ENCODE data around the gene KLF6.

Gene KLF6

DNA sequence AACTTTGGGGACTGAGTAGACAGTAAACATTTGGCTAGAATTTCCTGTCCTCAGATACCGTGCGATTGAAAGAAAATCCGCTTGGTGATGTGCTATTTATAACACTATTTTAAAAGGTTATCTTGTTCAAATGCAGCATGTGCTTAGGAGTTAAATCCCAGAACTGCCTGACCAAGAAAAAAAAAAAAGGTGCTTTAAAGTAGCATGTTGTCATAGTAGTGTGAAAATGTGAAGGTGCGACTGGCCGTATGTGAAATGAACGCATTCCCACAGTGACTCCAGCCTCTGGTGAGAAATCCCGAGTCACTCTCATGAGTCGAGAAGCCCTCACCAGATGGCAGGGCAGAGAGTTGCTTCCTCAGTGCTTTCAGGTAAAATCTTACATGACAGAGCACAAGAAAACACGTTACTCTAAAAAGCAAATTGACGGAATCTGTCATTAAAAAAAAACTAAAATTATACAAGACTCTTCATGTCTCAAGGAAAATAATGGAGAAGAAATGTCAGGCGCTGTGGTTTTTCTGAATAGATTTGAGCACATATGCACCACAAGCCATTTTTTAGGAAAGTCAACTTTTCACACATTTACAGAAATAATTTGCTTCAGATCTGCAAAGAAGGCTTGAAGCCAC is 18.4 kb upstream of the KLF6 start:
- H3K4me3 ChIP-seq (IDR thresholded peaks at IDR 0.05; ENCODE audit: insufficient read depth, low read depth, low read length), result no peak overlapping the region
- no peak overlapping the region for H3K9ac ChIP-seq
- H3K79me2 ChIP-seq (ENCODE audit: insufficient read depth, low read depth), result no peaks in the 10 kb centered on the region
- no peaks in the 10 kb centered on the region for H4K20me1 ChIP-seq (ENCODE audit: insufficient read depth)
- H3K4me1 ChIP-seq (ENCODE audit: low read depth, poor library complexity, severe bottlenecking), result peaks cover 44% of the 10 kb centered on the region
- no peaks in the 10 kb centered on the region for H3K27me3 ChIP-seq (ENCODE audit: insufficient read depth, low read depth)
- TF ChIP-seq, protein P1, sequence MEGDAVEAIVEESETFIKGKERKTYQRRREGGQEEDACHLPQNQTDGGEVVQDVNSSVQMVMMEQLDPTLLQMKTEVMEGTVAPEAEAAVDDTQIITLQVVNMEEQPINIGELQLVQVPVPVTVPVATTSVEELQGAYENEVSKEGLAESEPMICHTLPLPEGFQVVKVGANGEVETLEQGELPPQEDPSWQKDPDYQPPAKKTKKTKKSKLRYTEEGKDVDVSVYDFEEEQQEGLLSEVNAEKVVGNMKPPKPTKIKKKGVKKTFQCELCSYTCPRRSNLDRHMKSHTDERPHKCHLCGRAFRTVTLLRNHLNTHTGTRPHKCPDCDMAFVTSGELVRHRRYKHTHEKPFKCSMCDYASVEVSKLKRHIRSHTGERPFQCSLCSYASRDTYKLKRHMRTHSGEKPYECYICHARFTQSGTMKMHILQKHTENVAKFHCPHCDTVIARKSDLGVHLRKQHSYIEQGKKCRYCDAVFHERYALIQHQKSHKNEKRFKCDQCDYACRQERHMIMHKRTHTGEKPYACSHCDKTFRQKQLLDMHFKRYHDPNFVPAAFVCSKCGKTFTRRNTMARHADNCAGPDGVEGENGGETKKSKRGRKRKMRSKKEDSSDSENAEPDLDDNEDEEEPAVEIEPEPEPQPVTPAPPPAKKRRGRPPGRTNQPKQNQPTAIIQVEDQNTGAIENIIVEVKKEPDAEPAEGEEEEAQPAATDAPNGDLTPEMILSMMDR (conservative IDR thresholded peaks at IDR 0.05; ENCODE audit: low read depth, low read length), result no peak
- H3K4me2 ChIP-seq, result no peak overlapping the region
- no peak overlapping the region for H2AFZ ChIP-seq (ENCODE audit: low read depth)
- no peaks in the 10 kb centered on the region for H3K36me3 ChIP-seq (ENCODE audit: insufficient read depth)
- H3K27ac ChIP-seq, result no peak overlapping the region

DNA sequence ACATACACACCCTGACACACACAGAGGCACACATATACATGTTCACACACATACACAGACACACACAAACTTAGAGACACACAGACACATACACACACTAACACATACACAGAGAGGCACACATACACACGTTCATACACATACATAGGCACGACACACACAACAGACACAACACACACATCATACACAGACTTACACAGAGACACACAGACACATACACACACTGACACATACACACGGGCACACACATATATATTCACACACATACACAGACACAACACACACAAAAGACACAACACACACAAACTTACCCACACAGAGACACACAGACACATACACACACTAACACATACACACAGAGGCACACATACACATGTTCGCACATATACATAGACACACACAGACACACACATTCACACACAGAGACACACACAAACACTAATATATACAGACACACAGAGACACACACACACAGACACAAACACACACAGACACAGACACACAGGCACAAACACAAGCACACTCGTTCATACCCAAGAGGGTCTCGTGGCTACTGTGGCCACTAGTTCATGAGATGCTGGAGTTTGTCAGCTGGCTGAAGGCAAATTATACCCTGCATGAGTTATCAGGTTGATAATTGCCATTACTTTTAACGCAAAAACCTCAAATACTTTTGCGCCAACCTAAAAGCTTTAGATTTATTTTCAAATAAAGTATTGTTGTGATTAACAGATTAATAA is 17.7 kb upstream of the KLF6 start:
- Histone ChIP-seq H2AFZ (ENCODE audit: low read depth) (no peak overlapping the region), H3K79me2 (ENCODE audit: insufficient read depth, low read depth) (no peaks in the 10 kb centered on the region), H3K9ac (no peak overlapping the region), H3K4me1 (ENCODE audit: low read depth, poor library complexity, severe bottlenecking) (peaks cover 37% of the 10 kb centered on the region), H3K4me2 (no peak overlapping the region), H3K36me3 (ENCODE audit: insufficient read depth) (no peaks in the 10 kb centered on the region), H4K20me1 (ENCODE audit: insufficient read depth) (no peaks in the 10 kb centered on the region), H3K27ac (no peak overlapping the region), H3K4me3 (IDR thresholded peaks at IDR 0.05; ENCODE audit: insufficient read depth, low read depth, low read length) (no peak overlapping the region), H3K27me3 (ENCODE audit: insufficient read depth, low read depth) (no peaks in the 10 kb centered on the region)
- TF ChIP-seq, protein P1 (conservative IDR thresholded peaks at IDR 0.05; ENCODE audit: low read depth, low read length), result no peak

DNA sequence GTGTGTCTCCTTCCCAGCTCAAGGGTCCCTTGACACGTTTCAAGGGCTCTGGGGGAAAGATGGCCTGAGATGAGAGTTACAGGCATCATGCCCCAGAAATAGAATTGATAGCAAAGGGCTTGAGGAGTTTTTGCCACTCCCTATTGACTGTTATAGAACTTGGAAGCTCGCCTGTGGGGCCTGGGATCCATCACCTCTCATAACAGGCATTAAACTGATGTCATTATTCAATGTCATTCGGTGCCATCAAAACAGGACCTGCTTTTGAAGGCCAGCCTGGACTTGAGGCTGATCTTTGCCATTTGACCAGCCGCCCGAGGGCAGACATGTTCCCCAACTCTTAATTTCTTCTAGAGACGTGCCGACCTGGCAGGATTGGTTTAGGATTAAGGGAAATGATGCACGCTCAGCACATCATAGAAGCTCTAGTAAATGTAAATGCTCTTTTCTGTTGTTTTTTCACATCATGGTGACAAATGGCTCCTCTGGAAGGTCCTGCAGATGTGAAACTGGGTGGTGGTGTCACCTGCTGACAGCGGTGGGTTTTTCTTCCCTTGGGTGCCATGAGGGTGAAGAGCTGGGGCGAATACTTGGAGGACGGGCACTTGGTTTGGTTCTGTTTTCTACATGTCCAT is 16.7 kb upstream of the KLF6 start:
- Histone ChIP-seq H3K4me2 (no peak overlapping the region), H4K20me1 (ENCODE audit: insufficient read depth) (no peaks in the 10 kb centered on the region), H3K79me2 (ENCODE audit: insufficient read depth, low read depth) (no peaks in the 10 kb centered on the region), H3K27ac (no peak overlapping the region), H3K4me1 (ENCODE audit: low read depth, poor library complexity, severe bottlenecking) (peaks cover 27% of the 10 kb centered on the region), H2AFZ (ENCODE audit: low read depth) (no peak overlapping the region), H3K4me3 (IDR thresholded peaks at IDR 0.05; ENCODE audit: insufficient read depth, low read depth, low read length) (no peak overlapping the region), H3K36me3 (ENCODE audit: insufficient read depth) (no peaks in the 10 kb centered on the region), H3K9ac (no peak overlapping the region), H3K27me3 (ENCODE audit: insufficient read depth, low read depth) (no peaks in the 10 kb centered on the region)
- TF ChIP-seq, protein P1 (conservative IDR thresholded peaks at IDR 0.05; ENCODE audit: low read depth, low read length), result no peak

DNA sequence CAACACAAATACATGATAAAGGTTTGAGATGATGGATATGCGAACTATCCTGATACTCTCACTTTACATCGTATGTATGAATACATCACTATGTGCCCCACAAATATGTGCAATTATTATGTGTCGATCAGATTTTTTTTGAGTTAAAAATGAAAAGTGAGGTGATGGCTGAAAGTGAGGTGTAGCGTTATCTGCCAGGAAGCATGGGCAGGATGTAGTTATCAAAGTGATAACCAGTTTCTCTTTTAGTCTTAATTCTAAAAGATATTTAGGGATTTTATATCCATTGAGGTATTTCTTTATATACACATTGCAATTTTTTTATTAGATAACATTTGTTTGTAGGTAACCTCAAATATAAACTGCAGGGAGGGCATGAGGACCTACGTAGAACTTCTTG is 15.6 kb upstream of the KLF6 start:
- H3K4me2 ChIP-seq, result no peak overlapping the region
- H3K36me3 ChIP-seq (ENCODE audit: insufficient read depth), result no peaks in the 10 kb centered on the region
- H3K4me1 ChIP-seq (ENCODE audit: low read depth, poor library complexity, severe bottlenecking), result peaks cover 16% of the 10 kb centered on the region
- H3K9ac ChIP-seq, result no peak overlapping the region
- no peak overlapping the region for H2AFZ ChIP-seq (ENCODE audit: low read depth)
- no peak overlapping the region for H3K4me3 ChIP-seq (IDR thresholded peaks at IDR 0.05; ENCODE audit: insufficient read depth, low read depth, low read length)
- no peaks in the 10 kb centered on the region for H3K27me3 ChIP-seq (ENCODE audit: insufficient read depth, low read depth)
- H3K79me2 ChIP-seq (ENCODE audit: insufficient read depth, low read depth), result no peaks in the 10 kb centered on the region
- H4K20me1 ChIP-seq (ENCODE audit: insufficient read depth), result no peaks in the 10 kb centered on the region
- no peak overlapping the region for H3K27ac ChIP-seq
- TF ChIP-seq, protein P1 (conservative IDR thresholded peaks at IDR 0.05; ENCODE audit: low read depth, low read length), result no peak

All from KMS-11 (cell line).